ENCODE results near the gene GIT2. TPM values are rescaled to one million over a fixed set of nuclear protein-coding genes. Genes with fewer than 3 reads are reported as not detected.
"Not testable (repeated sequence)": the region's sequence is repeated elsewhere in the genome, so short reads cannot be mapped to it uniquely, and the experiment has no call there.

GIT2 gene
- total and polyA plus RNA-seq, 8 donors: 6.4 to 98.6 (median 39.2) TPM

- Histone ChIP-seq H3K36me3 (peaks cover 47 to 97% (median 91%) of the 10 kb centered on the region in 4 donors), H3K4me3 (no peak overlapping the region), H3K9me3 (no peaks in the 10 kb centered on the region), H3K4me1 (peaks cover 0 to 24% (median 14%) of the 10 kb centered on the region in 4 donors), H3K27ac (peak overlapping the region in 4 of 5 donors; percentile 21 to 60 (median 34)), H3K27me3 (no peaks in the 10 kb centered on the region)
- DNase-seq: peak in 1 of 2 donors; percentile 30
- TF ChIP-seq POLR2AphosphoS5 (IDR thresholded peaks at IDR 0.05) (peak; percentile 17 to 46 (median 44)), CTCF (IDR thresholded peaks at IDR 0.05) (no peak), EP300 (IDR thresholded peaks at IDR 0.05) (peak; percentile 10), POLR2A (IDR thresholded peaks at IDR 0.05) (no peak)
- WGBS, 5 donors: 59 to 75% (median 64%) methylated on average over 14 of the region's 14 CpGs
- intact Hi-C loops (cut with DNase I; ENCODE audit: low total_unique reads): no loop called here
Measured at GRCh38 chr12:109932878-109933503, 63.2 kb downstream of the GIT2 start.

GRCh38 chr12:109931143-109931542 lies 65.0 kb downstream of the GIT2 start:
- Histone ChIP-seq H3K36me3 (peaks cover 37 to 95% (median 83%) of the 10 kb centered on the region in 4 donors), H3K9me3 (no peaks in the 10 kb centered on the region), H3K27ac (peak overlapping the region in 2 of 5 donors; percentile 24 to 60), H3K27me3 (no peaks in the 10 kb centered on the region), H3K4me1 (peaks cover 0 to 24% (median 14%) of the 10 kb centered on the region in 4 donors), H3K4me3 (no peak overlapping the region)
- intact Hi-C loops (cut with DNase I; ENCODE audit: low total_unique reads): no loop called here
- TF ChIP-seq CTCF (IDR thresholded peaks at IDR 0.05): no peak
- TF ChIP-seq EP300 (IDR thresholded peaks at IDR 0.05): no peak
- no peak for TF ChIP-seq POLR2A (IDR thresholded peaks at IDR 0.05)
- TF ChIP-seq POLR2AphosphoS5 (IDR thresholded peaks at IDR 0.05): no peak
- WGBS, 5 donors: 92 to 98% (median 95%) methylated on average over 5 of the region's 5 CpGs
- no peak for DNase-seq

GRCh38 chr12:109930028-109930800 lies 66.0 kb downstream of the GIT2 start:
- TF ChIP-seq POLR2AphosphoS5 (IDR thresholded peaks at IDR 0.05): no peak
- TF ChIP-seq POLR2A (IDR thresholded peaks at IDR 0.05): no peak
- no peak for TF ChIP-seq CTCF (IDR thresholded peaks at IDR 0.05)
- TF ChIP-seq EP300 (IDR thresholded peaks at IDR 0.05): no peak
- intact Hi-C loops (cut with DNase I; ENCODE audit: low total_unique reads): no loop called here
- no peaks in the 10 kb centered on the region for H3K27me3 ChIP-seq
- peak overlapping the region in 3 of 5 donors; percentile 18 to 57 (median 26) for H3K27ac ChIP-seq
- peaks cover 0 to 24% (median 14%) of the 10 kb centered on the region in 4 donors for H3K4me1 ChIP-seq
- H3K4me3 ChIP-seq: no peak overlapping the region
- DNase-seq: peak in 1 of 2 donors; percentile 28
- peaks cover 29 to 95% (median 78%) of the 10 kb centered on the region in 4 donors for H3K36me3 ChIP-seq
- 35 to 59% (median 42%) methylated on average over 16 of the region's 16 CpGs for WGBS, 5 donors
- H3K9me3 ChIP-seq: no peaks in the 10 kb centered on the region

GRCh38 chr12:109929326-109929725 lies 66.8 kb downstream of the GIT2 start:
- peaks cover 21 to 89% (median 72%) of the 10 kb centered on the region in 4 donors for H3K36me3 ChIP-seq
- intact Hi-C loops (cut with DNase I; ENCODE audit: low total_unique reads); DNase-seq; H3K27ac ChIP-seq; H3K4me3 ChIP-seq; H3K9me3 ChIP-seq; H3K27me3 ChIP-seq: not testable (repeated sequence)
- H3K4me1 ChIP-seq: peaks cover 0 to 24% (median 14%) of the 10 kb centered on the region in 4 donors
- 86 to 92% (median 91%) methylated on average over 14 of the region's 14 CpGs for WGBS, 5 donors
